HCT116 (cell line): ENCODE data around the gene FAM131C.

Experiments used
- CEBPB ChIP-seq: IDR thresholded peaks from 2 replicates; pipeline ENCODE4 v1.6.1; 2012; ENCODE audit warnings: low read depth
- CTCF ChIP-seq, 3 experiments: fragments of 200-600 bp in 1 of 3; sonication (generic) in 1 of 3; IDR thresholded peaks in 2 of 3; conservative IDR thresholded peaks in 1 of 3; 2 replicates each; pipeline ENCODE4 v1.5.1; 2012 to 2017; ENCODE audit warnings: low read depth in 2 of 3, low read length in 2 of 3, antibody characterized with exemption in 1 of 3, borderline replicate concordance in 1 of 3, control low read depth in 1 of 3, mild to moderate bottlenecking in 1 of 3, mixed read lengths in 1 of 3, mixed run types in 1 of 3, moderate library complexity in 1 of 3; ENCODE audit not compliant: insufficient read depth in 1 of 3
- EGR1 ChIP-seq: IDR thresholded peaks from 2 replicates; pipeline ENCODE4 v1.6.1; 2012; ENCODE audit warnings: low read depth
- EZH2 ChIP-seq: fragments of 200-600 bp; sonication (generic); IDR thresholded peaks from 2 replicates; pipeline ENCODE4 v1.6.1; 2017; ENCODE audit warnings: antibody characterized with exemption, mixed run types
- EZH2phosphoT487 ChIP-seq: fragments of 200-600 bp; IDR thresholded peaks from 2 replicates; pipeline ENCODE4 v1.6.1; 2018; ENCODE audit warnings: antibody characterized with exemption, borderline replicate concordance
- JUND ChIP-seq: IDR thresholded peaks from 2 replicates; pipeline ENCODE4 v1.6.1; 2012
- POLR2A ChIP-seq: IDR thresholded peaks from 2 replicates; pipeline ENCODE4 v1.7.0; 2011; ENCODE audit warnings: borderline replicate concordance; ENCODE audit not compliant: insufficient read depth, insufficient read length; ENCODE audit errors: extremely low read depth
- POLR2AphosphoS5 ChIP-seq: IDR thresholded peaks from 2 replicates; pipeline ENCODE4 v1.6.1; 2011; ENCODE audit warnings: mild to moderate bottlenecking, low read depth, low read length, moderate library complexity
- RAD21 ChIP-seq: IDR thresholded peaks from 2 replicates; pipeline ENCODE4 v1.6.1; 2012; ENCODE audit warnings: low read depth, mild to moderate bottlenecking
- SP1 ChIP-seq: IDR thresholded peaks from 2 replicates; pipeline ENCODE4 v1.6.1; 2012; ENCODE audit warnings: low read depth
- SRF ChIP-seq: IDR thresholded peaks from 2 replicates; pipeline ENCODE4 v1.6.1; 2012; ENCODE audit warnings: low read depth
- TCF7L2 ChIP-seq: IDR thresholded peaks from 2 replicates; pipeline ENCODE4 v1.7.0; 2011; ENCODE audit warnings: borderline replicate concordance, inconsistent platforms; ENCODE audit not compliant: insufficient read depth, insufficient read length; ENCODE audit errors: extremely low read depth
- YY1 ChIP-seq: IDR thresholded peaks from 2 replicates; pipeline ENCODE4 v1.6.1; 2011; ENCODE audit warnings: low read length, low read depth, moderate library complexity, mild to moderate bottlenecking; ENCODE audit not compliant: insufficient replicate concordance; ENCODE audit errors: extremely low read depth
- ZFX ChIP-seq: fragments of 450-650 bp; IDR thresholded peaks from 2 replicates; pipeline ENCODE4 v1.6.1; 2017

DNA sequence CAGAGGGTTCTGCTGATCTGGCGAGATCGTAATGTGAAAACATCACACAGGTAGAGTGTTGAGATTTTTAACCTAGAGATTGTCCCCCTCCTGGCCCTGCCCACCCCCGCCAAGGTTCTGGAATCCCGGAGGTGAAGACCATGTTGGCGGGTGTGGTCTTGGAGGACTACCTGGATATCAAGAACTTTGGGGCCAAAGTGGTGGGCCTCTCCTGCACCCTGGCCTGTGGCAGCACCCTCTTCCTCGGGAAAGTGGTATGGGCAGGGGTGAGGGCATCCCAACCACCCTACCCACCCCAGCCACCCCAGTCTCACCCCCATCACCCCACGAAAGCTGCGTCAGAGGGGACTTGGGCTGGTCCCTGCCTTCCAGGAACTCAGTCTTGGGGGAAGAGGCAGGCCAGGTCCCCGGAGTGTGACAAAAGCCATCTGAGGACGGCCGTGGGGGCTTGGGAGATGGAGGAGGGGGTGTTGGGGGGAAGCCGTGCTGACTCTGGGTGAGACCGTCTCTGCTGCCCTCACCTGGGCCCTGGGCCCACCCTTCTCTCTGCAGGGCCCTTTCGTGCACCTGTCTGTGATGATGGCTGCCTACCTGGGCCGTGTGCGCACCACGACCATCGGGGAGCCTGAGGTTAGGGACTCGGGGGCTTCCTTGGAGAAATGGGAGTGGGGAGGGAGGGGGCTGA lies 25.5 kb downstream of the FAM131C start:
- TF ChIP-seq CTCF (IDR thresholded peaks at IDR 0.05 in 2 of 3, conservative IDR thresholded peaks at IDR 0.05 in 1 of 3; ENCODE audit: borderline replicate concordance in 1 of 3, insufficient read depth in 1 of 3, low read depth in 2 of 3, low read length in 2 of 3) (no peak), ZFX (no peak), POLR2AphosphoS5 (no peak), YY1 (no peak), POLR2A (no peak), EGR1 (no peak), EZH2phosphoT487 (no peak), EZH2 (no peak), TCF7L2 (no peak), RAD21 (no peak), SP1 (no peak), SRF (no peak), CEBPB (no peak), JUND (no peak)
